Sciatic nerve (tissue), 2 donors: ENCODE measurements around the gene CORO1C. TPM values are rescaled to one million over a fixed set of nuclear protein-coding genes. Genes with fewer than 3 reads are reported as not detected.
A peak's percentile ranks its signal among the peaks of the same experiment; 100 is the strongest.
"Not testable (repeated sequence)": the region's sequence is repeated elsewhere in the genome, so short reads cannot be mapped to it uniquely, and the experiment has no call there.

Experiments
- ATAC-seq: fragments of 200-7000 bp; cut with Tn5 transposase; one replicate; pipeline ENCODE4 v1.9.1; 2020; ENCODE audit warnings: mild to moderate bottlenecking, moderate library complexity
- DNase-seq: peaks from one replicate; pipeline ENCODE4 v3.0.0-alpha.2; 2020; ENCODE audit warnings: low spot score
- intact Hi-C: fragments of 100-400 bp; cut with DNase I; formaldehyde crosslinking; loops from one replicate; pipeline ENCODE4 v1.14.2; 2022
- total RNA-seq: library from RNA; stranded (reverse); fragmentation: NEBNext Ultra II Directional; extraction: Animal tissue kit (Norgen Biotek cat#: 25700); gene quantifications from one replicate; pipeline ENCODE4 v1.2.1, GENCODE V29; 2021
- donor health status: DM: no; HTN: no; CAD: no.
- donor health status: DM: no; HTN: no; CAD: no.

CORO1C gene
- total RNA-seq, 1 donor from 2014 or later = 194 TPM

GRCh38 chr12:108643941-108644810 lies 87.1 kb downstream of the CORO1C start:
- intact Hi-C loops = no loop called here
- DNase-seq (no peak), ATAC-seq (peak; percentile 15)

GRCh38 chr12:108642899-108643654 lies 88.2 kb downstream of the CORO1C start:
- intact Hi-C loops = no loop called here
- no peak for DNase-seq
- no peak for ATAC-seq

- intact Hi-C loops = no loop called here
- no peak for DNase-seq
- ATAC-seq = no peak
Observed at GRCh38 chr12:108642269-108642870, 88.9 kb downstream of the CORO1C start.

- ATAC-seq = no peak
- intact Hi-C loops = no loop called here
- DNase-seq = peak; percentile 52
Observed at GRCh38 chr12:108641446-108642268, 89.7 kb downstream of the CORO1C start.

- peak; percentile 68 for DNase-seq
- intact Hi-C loops = no loop called here
- ATAC-seq = no peak
Observed at GRCh38 chr12:108640802-108641445, 90.4 kb downstream of the CORO1C start.

GRCh38 chr12:108638997-108639822 lies 92.1 kb downstream of the CORO1C start:
- ATAC-seq = no peak
- peak; percentile 37 for DNase-seq
- intact Hi-C loops = no loop called here

- intact Hi-C loops = no loop called here
- ATAC-seq (peak; percentile 57), DNase-seq (peak; percentile 82)
Observed at GRCh38 chr12:108638141-108638827, 93.0 kb downstream of the CORO1C start.

GRCh38 chr12:108637222-108637971 lies 93.9 kb downstream of the CORO1C start:
- peak; percentile 38 for DNase-seq
- no peak for ATAC-seq
- intact Hi-C loops = no loop called here

- intact Hi-C loops = no loop called here
- DNase-seq (peak; percentile 14), ATAC-seq (no peak)
Observed at GRCh38 chr12:108635997-108636808, 95.1 kb downstream of the CORO1C start.

- DNase-seq (peak; percentile 38), ATAC-seq (no peak)
- intact Hi-C loops = no loop called here
Observed at GRCh38 chr12:108635201-108635996, 95.9 kb downstream of the CORO1C start.

- intact Hi-C loops = no loop called here
- DNase-seq (peak; percentile 51), ATAC-seq (no peak)
Observed at GRCh38 chr12:108634341-108634751, 97.0 kb downstream of the CORO1C start.

GRCh38 chr12:108633534-108634248 lies 97.6 kb downstream of the CORO1C start, which contains the start of gene SELPLG:
TSS of gene SELPLG (minus strand) at chr12:108633894. CDS start at chr12:108624307, 9,587 bp downstream.
- intact Hi-C loops = no loop called here
- peak; percentile 71 for ATAC-seq
- DNase-seq = peak; percentile 79

GRCh38 chr12:108633081-108633533 lies 98.2 kb downstream of the CORO1C start:
- ATAC-seq (no peak), DNase-seq (peak; percentile 38)
- intact Hi-C loops = no loop called here

GRCh38 chr12:108631261-108631660 lies 100.1 kb downstream of the CORO1C start:
- intact Hi-C loops, DNase-seq, ATAC-seq: not testable (repeated sequence)
